Activated T-cell treated with anti-CD3 and anti-CD28 coated beads for 4 hours (primary cell): Measurements from ENCODE around the gene TJP3.
"Not testable (repeated sequence)": the region's sequence is repeated elsewhere in the genome, so short reads cannot be mapped to it uniquely, and the experiment has no call there.

Experiments used
- DNase-seq: peaks from one replicate; pipeline ENCODE4 v3.0.0-alpha.2; 2020

Gene TJP3, protein sequence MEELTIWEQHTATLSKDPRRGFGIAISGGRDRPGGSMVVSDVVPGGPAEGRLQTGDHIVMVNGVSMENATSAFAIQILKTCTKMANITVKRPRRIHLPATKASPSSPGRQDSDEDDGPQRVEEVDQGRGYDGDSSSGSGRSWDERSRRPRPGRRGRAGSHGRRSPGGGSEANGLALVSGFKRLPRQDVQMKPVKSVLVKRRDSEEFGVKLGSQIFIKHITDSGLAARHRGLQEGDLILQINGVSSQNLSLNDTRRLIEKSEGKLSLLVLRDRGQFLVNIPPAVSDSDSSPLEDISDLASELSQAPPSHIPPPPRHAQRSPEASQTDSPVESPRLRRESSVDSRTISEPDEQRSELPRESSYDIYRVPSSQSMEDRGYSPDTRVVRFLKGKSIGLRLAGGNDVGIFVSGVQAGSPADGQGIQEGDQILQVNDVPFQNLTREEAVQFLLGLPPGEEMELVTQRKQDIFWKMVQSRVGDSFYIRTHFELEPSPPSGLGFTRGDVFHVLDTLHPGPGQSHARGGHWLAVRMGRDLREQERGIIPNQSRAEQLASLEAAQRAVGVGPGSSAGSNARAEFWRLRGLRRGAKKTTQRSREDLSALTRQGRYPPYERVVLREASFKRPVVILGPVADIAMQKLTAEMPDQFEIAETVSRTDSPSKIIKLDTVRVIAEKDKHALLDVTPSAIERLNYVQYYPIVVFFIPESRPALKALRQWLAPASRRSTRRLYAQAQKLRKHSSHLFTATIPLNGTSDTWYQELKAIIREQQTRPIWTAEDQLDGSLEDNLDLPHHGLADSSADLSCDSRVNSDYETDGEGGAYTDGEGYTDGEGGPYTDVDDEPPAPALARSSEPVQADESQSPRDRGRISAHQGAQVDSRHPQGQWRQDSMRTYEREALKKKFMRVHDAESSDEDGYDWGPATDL

DNA sequence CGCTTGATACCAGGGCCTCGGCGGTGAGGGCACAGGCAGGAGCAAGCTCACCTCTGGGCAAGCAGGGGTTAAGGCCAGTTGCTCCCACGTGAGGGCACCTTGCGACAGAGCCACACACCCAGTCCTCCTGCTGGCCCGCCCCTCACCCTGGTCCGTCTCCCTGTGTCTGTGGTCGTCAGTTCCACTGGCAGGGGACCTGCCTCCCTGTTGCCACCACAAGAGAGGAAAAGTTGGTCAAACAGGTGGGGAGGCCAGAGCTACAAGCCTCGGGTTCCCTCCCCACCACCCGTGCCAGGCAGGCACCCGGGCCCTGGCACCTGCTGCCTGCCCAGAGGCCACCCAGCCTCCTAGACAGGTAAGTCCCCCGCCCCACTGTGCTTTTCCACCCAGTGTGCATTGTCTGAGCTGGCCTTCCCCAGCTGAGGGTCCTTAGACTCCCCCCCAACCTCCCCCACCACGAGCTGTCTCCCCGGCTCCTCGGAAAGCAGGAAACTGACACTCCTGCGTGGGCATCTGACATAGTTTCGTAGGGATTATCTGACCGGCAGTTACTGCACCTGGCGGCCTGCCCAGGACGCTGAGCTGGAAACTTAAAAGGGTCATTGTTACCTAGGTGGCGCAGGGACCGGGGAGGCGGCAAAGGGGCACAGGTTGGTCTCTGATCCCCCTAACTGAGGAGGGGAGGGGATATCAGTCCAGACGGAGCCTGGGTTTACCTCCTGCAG is at the start of gene TJP3:
TSS of gene TJP3 (plus strand) at position 178 of the 725 bp plus-strand sequence. CDS start 20,049 bp downstream, outside the sequence.
- DNase-seq: no peak

- DNase-seq: no peak
Measured at GRCh38 chr19:3658870-3659745, 49.1 kb upstream of the TJP3 start.

DNA sequence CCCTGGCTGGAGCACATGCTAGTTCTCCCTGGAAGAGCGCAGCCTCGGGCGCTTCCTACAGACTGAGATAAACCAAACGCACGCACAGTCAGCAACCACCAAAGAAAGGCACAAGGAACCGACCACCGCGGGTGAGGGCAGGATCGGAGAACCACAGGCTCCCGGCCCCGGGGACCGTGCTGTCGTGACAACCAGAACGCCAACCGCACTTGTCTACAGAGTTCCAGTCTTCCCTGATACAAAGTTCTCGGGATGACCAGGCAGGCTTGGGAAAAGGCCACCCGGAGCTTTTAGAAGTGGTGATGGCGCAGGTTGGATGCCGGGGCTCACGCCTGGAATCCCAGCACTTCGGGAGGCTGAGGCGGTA is 48.5 kb upstream of the TJP3 start:
- no peak for DNase-seq

DNA sequence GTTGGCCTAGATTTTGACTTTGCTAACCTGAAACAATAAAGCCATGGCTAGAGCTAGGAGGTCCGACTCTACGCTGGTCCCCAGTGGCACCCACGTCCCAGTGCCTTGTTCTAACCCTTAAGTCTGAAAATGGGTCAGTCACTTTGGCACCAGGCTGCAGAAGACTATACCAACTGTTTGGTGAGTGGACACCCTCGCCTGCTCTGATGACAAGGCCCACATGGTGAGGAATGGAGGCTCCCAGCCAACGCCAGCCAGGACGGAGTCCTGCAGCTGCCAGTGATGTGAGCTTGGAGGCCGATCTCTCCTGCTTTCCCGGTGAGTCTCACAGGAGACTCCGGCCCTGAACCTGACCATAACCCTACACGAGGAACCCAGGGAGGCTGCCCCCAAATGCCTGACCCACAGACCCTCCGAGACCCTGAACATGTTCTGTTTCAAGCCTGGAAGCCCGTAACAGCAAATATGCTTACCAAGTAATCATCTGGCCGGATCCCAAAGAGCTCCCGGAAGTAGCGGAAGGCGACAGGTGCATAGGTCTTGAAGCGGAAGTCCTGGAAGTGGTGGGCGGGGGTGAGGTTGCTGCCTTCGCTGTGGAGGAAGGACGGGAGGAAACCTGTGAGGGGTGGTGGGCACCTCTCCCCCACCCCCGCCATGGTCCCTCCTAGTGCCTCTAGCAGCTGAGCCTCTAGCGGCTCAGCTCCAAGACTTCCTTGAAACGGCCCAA is 47.5 kb upstream of the TJP3 start:
- no peak for DNase-seq

DNA sequence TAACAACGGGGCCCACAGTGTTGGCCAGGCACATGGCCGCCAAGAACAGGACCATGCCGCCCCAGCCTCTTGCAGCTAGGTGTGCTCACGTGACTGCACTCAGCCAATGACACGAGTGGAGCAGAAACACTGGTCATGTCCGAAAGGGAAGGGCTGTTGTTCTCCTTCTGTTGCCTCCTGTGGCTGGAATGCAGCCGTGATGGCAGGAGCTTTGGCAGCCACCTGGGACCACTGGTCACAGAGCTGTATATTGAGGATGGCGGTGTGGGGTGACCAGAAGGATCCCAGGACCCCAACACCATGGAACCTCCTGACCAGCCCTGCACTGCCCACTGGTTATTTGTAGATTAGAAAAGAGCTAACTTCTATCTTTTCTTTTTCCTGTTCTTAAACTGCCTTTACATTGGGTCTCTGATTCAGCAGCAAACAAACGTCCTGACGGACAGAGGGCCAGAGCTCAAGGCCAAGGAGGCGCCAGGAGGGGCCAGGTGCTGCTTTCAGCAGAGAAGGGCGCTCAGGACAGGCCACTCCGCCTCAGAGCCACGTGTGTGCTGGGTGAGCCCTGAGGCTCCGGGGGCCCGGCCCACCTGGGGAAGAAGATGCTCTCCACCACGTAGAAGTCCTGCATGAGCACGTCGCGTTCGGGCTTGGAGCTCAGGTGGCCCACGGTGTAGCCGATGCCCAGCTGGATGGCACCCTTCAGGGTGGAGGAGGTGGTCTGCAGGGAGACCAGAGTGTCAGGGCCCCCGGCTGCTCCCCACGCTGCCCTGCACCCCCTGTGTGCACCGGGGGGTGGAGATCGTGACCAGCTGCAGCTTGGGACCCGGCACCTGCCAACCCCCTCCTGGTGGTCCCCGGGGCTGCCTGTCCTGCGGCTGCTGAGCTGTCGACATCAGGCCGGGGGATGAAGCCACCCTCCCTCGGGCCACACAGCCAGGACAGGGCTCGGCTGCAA is 46.6 kb upstream of the TJP3 start:
- no peak for DNase-seq

DNA sequence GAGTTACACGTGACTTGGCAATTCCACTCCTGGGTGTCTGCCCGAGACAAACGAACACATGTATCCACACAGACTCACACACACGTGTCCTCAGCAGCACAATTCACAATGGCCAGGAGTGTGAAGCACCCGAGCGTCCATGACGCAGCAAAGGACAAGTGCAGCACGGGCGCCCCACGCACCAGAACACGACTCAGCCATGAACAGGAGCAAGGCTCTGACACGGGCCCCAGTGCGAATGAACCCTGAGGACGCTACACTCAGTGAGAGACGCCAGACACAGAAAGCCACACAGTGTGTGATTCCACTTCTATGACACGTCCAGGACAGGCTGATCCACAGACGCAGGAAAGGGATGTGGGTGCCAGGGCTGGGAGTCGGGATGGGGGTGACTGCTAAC is 44.3 kb upstream of the TJP3 start:
- no peak for DNase-seq

DNA sequence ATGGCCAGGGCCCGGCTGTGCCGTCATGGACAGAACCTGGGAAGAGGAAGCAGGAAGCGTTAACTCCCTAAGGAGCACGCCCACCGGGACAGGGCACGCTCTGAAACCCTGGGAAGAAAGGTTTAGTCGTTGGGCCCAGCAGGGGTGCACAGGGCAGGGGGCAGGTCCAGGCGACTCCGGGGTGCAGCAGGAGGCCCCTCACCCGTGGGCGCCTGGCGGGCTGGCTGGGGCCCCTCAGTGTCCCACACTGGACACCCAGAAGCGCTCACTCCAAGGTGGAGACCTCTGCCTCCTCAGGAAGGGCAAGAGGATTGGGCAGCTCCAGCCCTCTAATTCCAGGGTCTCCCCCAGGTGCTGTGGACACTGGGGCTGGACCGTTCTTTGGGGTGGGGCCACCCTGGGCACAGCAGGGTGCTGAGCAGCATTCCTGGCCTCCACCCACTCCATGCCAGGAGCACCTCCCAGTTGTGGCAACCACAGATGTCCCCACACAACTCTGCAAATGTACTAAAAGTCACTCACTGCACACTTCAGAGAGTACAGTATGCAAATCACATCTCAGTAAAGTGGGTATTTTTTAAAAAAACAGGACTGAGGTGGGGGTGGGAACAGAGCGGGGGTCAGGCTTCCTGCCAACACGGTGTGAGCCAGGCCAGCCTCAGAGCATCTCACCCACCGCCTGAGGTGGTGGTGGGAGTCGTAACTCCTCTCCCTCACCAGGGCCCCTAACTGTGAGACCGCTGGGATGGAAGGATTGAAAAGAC is 43.1 kb upstream of the TJP3 start:
- DNase-seq: no peak

DNA sequence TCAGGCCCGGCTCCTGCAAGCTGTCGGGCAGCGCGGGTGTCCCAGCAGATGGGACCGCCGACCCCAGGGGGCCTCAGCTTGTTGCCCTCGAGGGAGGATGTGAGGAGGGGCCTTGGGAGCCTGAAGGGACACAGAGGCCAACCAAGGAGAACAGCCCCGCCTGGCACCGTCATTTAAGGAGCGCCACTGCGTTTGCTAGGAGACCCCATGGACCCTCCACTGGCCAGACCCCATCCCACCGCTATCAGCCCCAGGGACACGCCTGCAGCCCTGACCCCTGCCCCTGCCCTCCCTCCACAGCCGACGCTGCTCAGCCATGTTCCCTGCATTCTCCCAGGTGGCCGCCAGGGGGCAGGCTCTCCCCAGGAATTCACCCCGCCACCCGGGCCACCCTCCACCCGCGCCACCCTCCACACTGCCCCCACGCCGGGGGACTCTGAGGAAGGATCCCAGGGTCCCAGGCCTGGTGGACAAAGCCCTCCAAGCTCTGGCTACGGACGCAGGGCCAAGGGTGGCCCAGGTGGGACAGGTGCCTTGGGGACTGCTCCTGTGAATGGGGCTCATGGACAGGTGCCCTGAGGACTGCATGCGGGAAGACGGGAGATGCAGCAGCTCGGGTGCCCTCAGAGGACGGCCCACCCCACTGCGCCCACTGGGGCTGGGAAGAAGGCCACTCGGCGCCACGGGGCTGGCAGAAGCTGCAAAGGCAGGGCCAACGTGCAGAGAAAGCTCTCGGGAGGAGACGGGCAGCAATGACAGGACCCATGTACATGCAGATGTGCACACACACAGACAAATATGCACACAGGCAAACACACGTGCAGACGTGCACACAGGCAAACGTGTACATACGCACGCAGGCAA is 42.3 kb upstream of the TJP3 start:
- peak; percentile 71 for DNase-seq

DNA sequence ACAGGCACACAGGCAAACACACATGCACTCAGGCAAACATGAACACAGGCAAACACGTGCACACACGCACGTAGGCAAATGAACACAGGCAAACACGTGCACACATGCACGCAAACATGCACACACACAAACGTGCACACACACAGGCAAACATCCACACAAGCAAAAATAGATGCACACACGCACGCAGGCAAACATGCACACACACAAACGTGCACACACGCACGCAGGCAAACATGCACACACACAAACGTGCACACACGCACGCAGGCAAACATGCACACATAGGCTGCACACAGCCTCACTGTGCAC is 41.7 kb upstream of the TJP3 start:
- not testable (repeated sequence) for DNase-seq

GRCh38 chr19:3667037-3667638 is 41.0 kb upstream of the TJP3 start:
- DNase-seq: no peak

GRCh38 chr19:3667766-3668165 is 40.4 kb upstream of the TJP3 start:
- no peak for DNase-seq

DNA sequence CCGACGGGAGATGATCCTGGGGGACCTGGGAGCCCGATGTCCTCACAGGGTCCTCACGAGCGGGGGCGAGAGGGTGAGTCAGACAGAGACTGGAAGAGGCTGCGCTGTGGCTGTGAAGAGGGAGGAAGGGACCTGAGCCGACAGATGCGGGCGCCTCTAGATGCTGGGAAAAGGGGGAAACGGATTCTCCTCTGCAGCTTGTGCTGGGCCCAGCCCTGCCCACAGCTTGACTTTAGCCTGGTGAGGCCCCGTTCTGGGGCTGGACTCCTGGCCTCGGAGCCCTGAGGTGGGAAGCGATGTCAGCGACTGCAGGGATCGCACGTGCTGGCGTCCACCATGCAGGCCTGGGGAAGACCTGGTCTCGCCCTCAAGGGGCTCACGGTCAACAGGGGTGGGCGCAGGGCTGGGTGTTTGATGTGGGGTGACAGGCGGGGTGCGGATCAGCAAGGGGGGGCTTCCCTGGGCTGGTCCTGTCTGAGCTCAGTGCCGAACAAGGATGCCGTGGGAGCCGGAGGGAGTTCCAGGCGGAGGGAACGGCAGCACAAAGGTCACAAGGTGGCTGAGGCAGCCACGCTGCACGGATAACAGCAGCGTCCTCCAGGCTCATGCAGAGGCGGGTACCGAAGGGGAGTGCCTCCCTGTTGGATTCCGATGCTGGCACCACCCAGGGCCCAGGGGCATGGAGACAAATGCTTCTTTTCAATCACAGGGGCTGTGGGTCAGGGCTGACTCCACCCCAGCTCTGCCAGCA is 39.7 kb upstream of the TJP3 start:
- no peak for DNase-seq

- no peak for DNase-seq
Measured at GRCh38 chr19:3669082-3669946, 38.9 kb upstream of the TJP3 start.

DNA sequence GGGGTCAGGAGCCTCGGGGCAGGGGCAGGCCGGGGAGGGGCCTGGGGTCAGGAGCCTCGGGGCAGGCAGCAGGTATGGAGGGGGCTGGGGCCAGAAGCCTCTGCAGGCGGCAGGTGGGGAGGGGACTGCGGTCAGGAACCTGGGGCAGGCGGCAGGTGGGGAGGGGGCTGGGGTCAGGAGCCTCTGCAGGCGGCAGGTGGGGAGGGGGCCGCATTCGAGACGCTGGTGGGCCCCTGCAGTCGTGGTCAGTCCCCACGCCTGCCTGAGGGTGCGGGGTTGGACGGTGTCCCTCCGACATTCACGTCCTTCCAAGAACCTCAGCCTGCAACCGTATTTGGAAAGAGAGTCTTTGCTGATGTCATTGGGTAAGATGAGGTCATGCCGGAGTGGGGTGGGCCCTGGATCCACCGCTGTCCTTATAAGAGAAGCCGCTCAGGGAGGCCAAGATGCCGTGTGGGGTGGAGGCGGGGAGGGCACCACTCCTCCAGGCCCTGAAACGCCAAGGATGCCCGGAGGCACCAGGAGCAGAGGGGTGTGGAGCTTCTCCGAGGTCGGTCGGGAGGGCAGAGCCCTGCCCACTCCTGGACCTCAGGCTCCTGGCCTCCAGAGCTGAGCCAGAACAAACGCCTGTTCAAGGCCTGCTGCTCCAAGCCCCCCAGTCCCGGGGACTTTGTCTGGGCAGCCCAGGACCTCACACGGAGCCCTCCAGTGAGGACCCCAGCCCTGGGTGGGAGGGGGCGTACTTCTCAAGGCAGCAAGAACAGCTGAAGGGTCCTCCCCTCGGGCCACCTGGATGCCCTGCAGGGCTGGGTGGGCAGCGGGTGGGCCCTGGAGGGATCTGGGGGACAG is 38.0 kb upstream of the TJP3 start:
- no peak for DNase-seq
